ENCODE results near the gene MUC20.
"Not testable (repeated sequence)": the region's sequence is repeated elsewhere in the genome, so short reads cannot be mapped to it uniquely, and the experiment has no call there.

Gene MUC20

GRCh38 chr3:195757438-195757770 lies 36.6 kb downstream of the MUC20 start:
- no peak for DNase-seq

- no peak for DNase-seq
These were observed 37.0 kb downstream of the MUC20 start for GRCh38 chr3:195757827-195758226.

- DNase-seq: no peak
These were observed 38.1 kb downstream of the MUC20 start for GRCh38 chr3:195758721-195759353.

- DNase-seq: no peak
These were observed 39.8 kb downstream of the MUC20 start for GRCh38 chr3:195760345-195761122.

GRCh38 chr3:195761123-195761566 lies 40.4 kb downstream of the MUC20 start:
- DNase-seq: no peak

GRCh38 chr3:195761567-195762248 lies 40.9 kb downstream of the MUC20 start:
- no peak for DNase-seq

- DNase-seq: no peak
These were observed 41.4 kb downstream of the MUC20 start for GRCh38 chr3:195762249-195762585.

- no peak for DNase-seq
These were observed 41.8 kb downstream of the MUC20 start for GRCh38 chr3:195762611-195763010.

- no peak for DNase-seq
These were observed 42.5 kb downstream of the MUC20 start for GRCh38 chr3:195763076-195763830.

GRCh38 chr3:195763843-195764825 lies 43.4 kb downstream of the MUC20 start:
- DNase-seq: no peak

GRCh38 chr3:195764961-195765706 lies 44.4 kb downstream of the MUC20 start:
- no peak for DNase-seq

GRCh38 chr3:195766671-195767070 lies 45.9 kb downstream of the MUC20 start:
- no peak for DNase-seq

GRCh38 chr3:195767792-195768191 lies 47.0 kb downstream of the MUC20 start:
- no peak for DNase-seq

GRCh38 chr3:195768414-195768813 lies 47.6 kb downstream of the MUC20 start:
- no peak for DNase-seq

- DNase-seq: no peak
These were observed 48.1 kb downstream of the MUC20 start for GRCh38 chr3:195768831-195769303.

GRCh38 chr3:195769551-195769950 lies 48.8 kb downstream of the MUC20 start:
- no peak for DNase-seq

- DNase-seq: no peak
These were observed 49.5 kb downstream of the MUC20 start for GRCh38 chr3:195770081-195770840.

- not testable (repeated sequence) for DNase-seq
These were observed 50.3 kb downstream of the MUC20 start for GRCh38 chr3:195770841-195771645.

- no peak for DNase-seq
These were observed 51.0 kb downstream of the MUC20 start for GRCh38 chr3:195771646-195772300.
